Measurements from ENCODE around the gene SLIT1. TPM values are rescaled to one million over a fixed set of nuclear protein-coding genes. Genes with fewer than 3 reads are reported as not detected.
A peak's percentile ranks its signal among the peaks of the same experiment; 100 is the strongest.
"Not testable (repeated sequence)": the region's sequence is repeated elsewhere in the genome, so short reads cannot be mapped to it uniquely, and the experiment has no call there.

Gene SLIT1
- total RNA-seq, 1 donor from 2014 or later: 0.12 TPM

DNA sequence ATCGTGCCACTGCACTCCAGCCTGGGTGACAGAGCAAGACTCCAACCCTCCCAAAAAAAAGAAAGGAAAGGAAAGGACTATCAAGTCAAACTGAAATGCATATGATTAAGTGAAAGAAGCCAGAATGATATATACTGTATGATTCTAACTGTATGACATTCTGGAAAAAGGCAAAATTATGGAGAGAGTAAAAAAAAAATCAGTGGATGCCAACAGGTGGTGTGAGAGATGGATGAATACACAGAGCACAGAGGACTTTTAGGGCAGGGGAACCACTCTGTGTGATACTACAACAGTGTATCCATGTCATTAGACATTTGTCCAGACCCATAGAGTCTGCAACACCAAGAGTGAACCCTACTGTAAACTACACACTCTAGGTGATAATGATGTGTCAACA lies 99.2 kb downstream of the SLIT1 start:
- TF ChIP-seq, protein P1, sequence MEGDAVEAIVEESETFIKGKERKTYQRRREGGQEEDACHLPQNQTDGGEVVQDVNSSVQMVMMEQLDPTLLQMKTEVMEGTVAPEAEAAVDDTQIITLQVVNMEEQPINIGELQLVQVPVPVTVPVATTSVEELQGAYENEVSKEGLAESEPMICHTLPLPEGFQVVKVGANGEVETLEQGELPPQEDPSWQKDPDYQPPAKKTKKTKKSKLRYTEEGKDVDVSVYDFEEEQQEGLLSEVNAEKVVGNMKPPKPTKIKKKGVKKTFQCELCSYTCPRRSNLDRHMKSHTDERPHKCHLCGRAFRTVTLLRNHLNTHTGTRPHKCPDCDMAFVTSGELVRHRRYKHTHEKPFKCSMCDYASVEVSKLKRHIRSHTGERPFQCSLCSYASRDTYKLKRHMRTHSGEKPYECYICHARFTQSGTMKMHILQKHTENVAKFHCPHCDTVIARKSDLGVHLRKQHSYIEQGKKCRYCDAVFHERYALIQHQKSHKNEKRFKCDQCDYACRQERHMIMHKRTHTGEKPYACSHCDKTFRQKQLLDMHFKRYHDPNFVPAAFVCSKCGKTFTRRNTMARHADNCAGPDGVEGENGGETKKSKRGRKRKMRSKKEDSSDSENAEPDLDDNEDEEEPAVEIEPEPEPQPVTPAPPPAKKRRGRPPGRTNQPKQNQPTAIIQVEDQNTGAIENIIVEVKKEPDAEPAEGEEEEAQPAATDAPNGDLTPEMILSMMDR (conservative IDR thresholded peaks at IDR 0.05; ENCODE audit: low read depth, low read length): no peak
- no peak for DNase-seq (ENCODE audit: low read depth)
- no peak overlapping the region for H3K4me3 ChIP-seq (ENCODE audit: low read depth, low read length)

DNA sequence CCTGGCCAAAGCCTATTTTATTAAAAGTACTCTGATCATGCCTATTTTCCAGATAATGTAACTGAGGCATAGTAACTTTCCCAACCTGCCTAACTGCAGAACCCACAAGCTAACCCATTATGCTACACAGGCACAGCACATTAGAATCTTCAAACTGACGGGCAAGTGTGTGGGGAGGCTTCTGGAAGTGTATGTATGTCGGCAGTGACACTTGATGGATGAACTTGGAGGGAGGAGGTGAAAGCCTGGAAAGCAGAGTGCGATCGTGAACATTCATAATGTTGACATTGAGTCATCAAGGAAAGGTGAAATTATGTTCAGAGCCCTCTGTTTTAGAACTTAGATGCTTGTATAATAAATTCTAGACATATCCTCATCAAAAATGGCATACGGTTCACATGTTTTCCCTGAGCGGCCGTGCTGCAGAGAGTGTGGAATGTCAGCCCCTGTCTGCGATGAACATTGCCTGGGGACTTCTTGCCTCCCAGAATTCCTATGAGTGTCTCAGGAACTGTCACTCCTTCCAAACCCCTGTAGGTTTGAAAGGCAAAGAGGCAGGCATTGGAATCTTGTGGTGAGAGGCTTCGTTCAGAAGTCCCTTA lies 102.4 kb downstream of the SLIT1 start:
- DNase-seq (ENCODE audit: low read depth): no peak
- TF ChIP-seq, protein P1 (conservative IDR thresholded peaks at IDR 0.05; ENCODE audit: low read depth, low read length): no peak
- H3K4me3 ChIP-seq (ENCODE audit: low read depth, low read length): no peak overlapping the region

DNA sequence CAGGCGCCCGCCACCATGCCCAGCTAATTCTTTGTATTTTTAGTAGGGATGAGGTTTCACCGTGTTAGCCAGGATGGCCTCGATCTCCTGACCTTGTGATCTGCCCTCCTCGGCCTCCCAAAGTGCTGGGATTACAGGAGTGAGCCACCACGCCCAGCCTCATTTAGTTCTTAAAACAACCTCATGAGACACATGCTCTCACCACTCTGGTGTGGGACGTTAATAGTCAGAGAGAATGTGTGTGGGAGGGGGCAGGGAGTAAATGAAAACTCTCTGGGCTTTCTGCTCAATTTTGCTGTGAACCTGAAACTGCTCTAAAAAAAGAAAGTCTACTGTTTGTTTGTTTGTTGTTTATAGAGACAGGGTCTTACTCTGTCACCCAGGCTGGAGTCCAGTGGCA lies 103.2 kb downstream of the SLIT1 start:
- not testable (repeated sequence) for DNase-seq (ENCODE audit: low read depth)

DNA sequence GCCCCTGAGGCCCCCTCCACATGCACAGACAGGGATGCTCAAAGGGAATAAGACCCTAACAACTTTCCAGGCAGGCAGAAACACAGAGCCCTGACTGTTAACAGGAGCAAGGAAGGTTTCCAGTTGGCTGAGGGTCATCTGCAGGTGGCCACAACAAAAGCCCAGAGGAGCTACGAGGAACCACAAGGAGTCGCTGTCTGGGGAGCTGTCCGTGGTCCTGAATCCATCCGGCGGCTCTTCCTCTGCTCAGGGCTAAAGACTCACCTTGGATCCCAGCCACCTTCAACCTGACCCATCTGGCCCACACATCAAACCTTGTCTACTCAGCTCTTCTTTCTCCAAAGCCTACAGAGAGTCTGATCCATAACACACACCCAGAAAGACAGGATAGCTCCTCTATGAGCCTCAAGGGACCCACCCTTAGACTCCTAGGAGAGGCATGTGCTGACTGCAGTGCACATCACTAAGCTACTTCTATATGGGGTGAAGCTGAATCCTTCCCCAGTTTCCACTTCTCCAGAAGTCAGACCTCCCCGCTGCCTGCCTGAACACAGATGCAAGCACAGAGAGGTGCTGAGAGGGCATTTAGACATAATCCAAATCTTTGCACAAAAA lies 104.0 kb downstream of the SLIT1 start:
- H3K4me3 ChIP-seq (ENCODE audit: low read depth, low read length): no peak overlapping the region
- DNase-seq (ENCODE audit: low read depth): no peak
- TF ChIP-seq, protein P1 (conservative IDR thresholded peaks at IDR 0.05; ENCODE audit: low read depth, low read length): peak; percentile 98

More for the DNA sequence above, 103.2 kb downstream of the SLIT1 start:
- not testable (repeated sequence) for H3K4me3 ChIP-seq (ENCODE audit: low read depth, low read length)

DNA sequence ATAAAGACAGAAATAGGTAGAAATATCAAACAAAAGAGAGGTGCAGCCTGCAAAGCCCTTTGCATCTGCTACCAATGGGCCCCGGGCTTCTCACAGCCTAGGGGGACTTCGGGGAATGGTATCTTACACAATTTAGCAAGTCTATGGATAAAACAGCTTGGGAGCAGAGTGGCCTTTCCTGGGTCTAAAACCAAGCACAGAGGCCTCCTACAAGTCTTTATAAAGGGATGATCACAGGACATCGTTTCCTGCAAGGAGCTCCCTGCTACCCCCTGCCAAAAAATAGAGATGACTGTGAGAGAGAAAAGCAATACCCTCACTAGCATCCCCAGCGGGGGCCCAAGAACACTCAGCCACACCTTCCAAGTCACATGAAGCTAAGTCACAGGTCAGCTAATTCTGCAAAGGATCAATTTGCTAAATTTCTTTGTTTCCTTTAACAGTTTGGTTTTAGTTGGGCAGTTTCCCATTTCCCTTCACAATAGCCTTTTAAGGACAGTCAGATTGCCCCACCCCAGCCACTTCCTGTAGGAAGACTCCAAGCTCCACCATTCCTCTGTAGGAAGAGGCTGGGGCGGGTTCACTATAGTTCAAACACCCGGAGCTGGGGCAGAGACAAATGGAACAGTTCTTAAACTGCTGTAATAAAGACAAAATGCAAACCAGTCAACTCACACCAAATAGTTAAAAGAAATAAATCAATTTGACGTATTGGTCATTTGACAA lies 105.5 kb downstream of the SLIT1 start:
- DNase-seq (ENCODE audit: low read depth): no peak
- H3K4me3 ChIP-seq (ENCODE audit: low read depth, low read length): no peak overlapping the region
- TF ChIP-seq, protein P1 (conservative IDR thresholded peaks at IDR 0.05; ENCODE audit: low read depth, low read length): no peak

DNA sequence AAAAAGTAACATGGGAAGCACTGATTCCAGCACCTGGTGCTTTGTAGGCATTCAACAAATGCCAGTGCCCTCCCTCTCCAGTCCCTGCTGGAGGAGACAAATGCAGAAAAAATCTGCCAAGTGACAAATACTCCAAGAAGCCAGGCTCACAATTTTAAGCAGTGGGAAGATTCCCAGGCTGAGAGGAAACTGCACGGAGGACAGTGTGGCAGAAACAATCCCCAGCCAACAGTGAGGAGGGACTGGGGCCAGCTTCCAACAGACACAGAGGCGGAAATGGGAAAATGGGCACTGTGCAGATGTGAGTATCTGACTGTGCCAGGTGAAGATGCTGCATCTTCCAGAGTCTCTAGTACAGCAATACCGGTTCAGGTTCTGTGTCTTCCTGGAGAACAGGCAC lies 106.3 kb downstream of the SLIT1 start:
- TF ChIP-seq, protein P1 (conservative IDR thresholded peaks at IDR 0.05; ENCODE audit: low read depth, low read length): no peak
- no peak for DNase-seq (ENCODE audit: low read depth)
- H3K4me3 ChIP-seq (ENCODE audit: low read depth, low read length): no peak overlapping the region

DNA sequence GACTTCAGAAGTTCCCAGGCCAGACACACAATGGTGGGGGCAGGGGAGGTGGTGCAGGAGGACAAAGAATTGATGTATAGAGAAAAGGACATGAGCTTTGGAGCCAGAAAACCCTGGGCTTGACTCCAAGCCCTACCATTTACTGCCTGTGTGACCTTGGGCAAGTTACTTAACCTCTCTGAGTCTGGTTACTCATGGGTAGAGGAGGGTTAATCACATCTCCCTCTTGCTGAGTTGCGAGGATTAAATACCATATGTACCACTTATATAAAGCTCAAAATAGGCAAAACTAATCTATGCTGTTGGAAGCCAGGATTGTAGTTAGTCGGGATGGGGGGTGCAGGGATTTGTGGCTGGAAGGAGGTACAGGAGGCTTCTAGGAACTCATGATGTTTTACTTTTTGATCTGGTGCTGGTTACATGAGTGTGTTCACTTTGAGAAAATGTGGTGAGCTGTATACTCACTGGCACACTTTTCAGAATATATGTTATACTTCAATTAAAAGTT lies 106.8 kb downstream of the SLIT1 start:
- TF ChIP-seq, protein P1 (conservative IDR thresholded peaks at IDR 0.05; ENCODE audit: low read depth, low read length): no peak
- H3K4me3 ChIP-seq (ENCODE audit: low read depth, low read length): no peak overlapping the region
- DNase-seq (ENCODE audit: low read depth): no peak
